ENCODE measurements around the gene BSCL2.

GRCh38 chr11:62644220-62644619 lies 63.0 kb downstream of the BSCL2 start:
- TF ChIP-seq, protein P1, sequence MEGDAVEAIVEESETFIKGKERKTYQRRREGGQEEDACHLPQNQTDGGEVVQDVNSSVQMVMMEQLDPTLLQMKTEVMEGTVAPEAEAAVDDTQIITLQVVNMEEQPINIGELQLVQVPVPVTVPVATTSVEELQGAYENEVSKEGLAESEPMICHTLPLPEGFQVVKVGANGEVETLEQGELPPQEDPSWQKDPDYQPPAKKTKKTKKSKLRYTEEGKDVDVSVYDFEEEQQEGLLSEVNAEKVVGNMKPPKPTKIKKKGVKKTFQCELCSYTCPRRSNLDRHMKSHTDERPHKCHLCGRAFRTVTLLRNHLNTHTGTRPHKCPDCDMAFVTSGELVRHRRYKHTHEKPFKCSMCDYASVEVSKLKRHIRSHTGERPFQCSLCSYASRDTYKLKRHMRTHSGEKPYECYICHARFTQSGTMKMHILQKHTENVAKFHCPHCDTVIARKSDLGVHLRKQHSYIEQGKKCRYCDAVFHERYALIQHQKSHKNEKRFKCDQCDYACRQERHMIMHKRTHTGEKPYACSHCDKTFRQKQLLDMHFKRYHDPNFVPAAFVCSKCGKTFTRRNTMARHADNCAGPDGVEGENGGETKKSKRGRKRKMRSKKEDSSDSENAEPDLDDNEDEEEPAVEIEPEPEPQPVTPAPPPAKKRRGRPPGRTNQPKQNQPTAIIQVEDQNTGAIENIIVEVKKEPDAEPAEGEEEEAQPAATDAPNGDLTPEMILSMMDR (CRISPR knock-in tag; IDR thresholded peaks at IDR 0.05): no peak
- TF ChIP-seq DR1 (CRISPR knock-in tag; IDR thresholded peaks at IDR 0.05) (no peak), ARID3A (IDR thresholded peaks at IDR 0.05; ENCODE audit: low read depth, low read length) (no peak), ESRRA (CRISPR knock-in tag; IDR thresholded peaks at IDR 0.05; ENCODE audit: low read depth) (no peak), MED8 (CRISPR knock-in tag; IDR thresholded peaks at IDR 0.05; ENCODE audit: insufficient replicate concordance) (no peak), SRF (IDR thresholded peaks at IDR 0.05; ENCODE audit: low read depth, low read length) (no peak), FOXP1 (IDR thresholded peaks at IDR 0.05) (no peak), FOXP1 (CRISPR knock-in tag; IDR thresholded peaks at IDR 0.05) (no peak), MYNN (CRISPR knock-in tag; IDR thresholded peaks at IDR 0.05; ENCODE audit: low read depth) (no peak), NRL (CRISPR knock-in tag; IDR thresholded peaks at IDR 0.05; ENCODE audit: borderline replicate concordance) (no peak), ZNF816 (CRISPR knock-in tag; IDR thresholded peaks at IDR 0.05; ENCODE audit: borderline replicate concordance) (no peak), AFF4 (CRISPR knock-in tag; IDR thresholded peaks at IDR 0.05) (no peak)

Measured in HepG2 (cell line).